HG03558 (cell line): ENCODE results near the gene GUCD1.

Source experiments
- ATAC-seq: cut with Tn5 transposase; IDR thresholded peaks from one replicate; pipeline ENCODE4 v1.9.1; 2021; ENCODE audit warnings: moderate number of reproducible peaks; ENCODE audit not compliant: unreplicated experiment; ENCODE audit errors: extremely low read depth

GUCD1 gene

GRCh38 chr22:24507716-24508115, 47.2 kb downstream of the GUCD1 start:
- ATAC-seq = no peak

- ATAC-seq = no peak
Observed at GRCh38 chr22:24506802-24507438, 48.0 kb downstream of the GUCD1 start.

- no peak for ATAC-seq
Observed at GRCh38 chr22:24504956-24505736, 49.8 kb downstream of the GUCD1 start.

- no peak for ATAC-seq
Observed at GRCh38 chr22:24504540-24504939, 50.4 kb downstream of the GUCD1 start.

- no peak for ATAC-seq
Observed at GRCh38 chr22:24503843-24504338, 51.0 kb downstream of the GUCD1 start.

- ATAC-seq = no peak
Observed at GRCh38 chr22:24503137-24503842, 51.6 kb downstream of the GUCD1 start.

GRCh38 chr22:24502541-24502940, 52.4 kb downstream of the GUCD1 start:
- no peak for ATAC-seq

GRCh38 chr22:24502034-24502433, 52.9 kb downstream of the GUCD1 start:
- no peak for ATAC-seq

- no peak for ATAC-seq
Observed at GRCh38 chr22:24501301-24502005, 53.5 kb downstream of the GUCD1 start.

GRCh38 chr22:24500277-24500820, 54.6 kb downstream of the GUCD1 start:
- no peak for ATAC-seq

GRCh38 chr22:24499706-24500276, 55.1 kb downstream of the GUCD1 start:
- no peak for ATAC-seq

- no peak for ATAC-seq
Observed at GRCh38 chr22:24498824-24499223, 56.1 kb downstream of the GUCD1 start.

- ATAC-seq = no peak
Observed at GRCh38 chr22:24497841-24498258, 57.1 kb downstream of the GUCD1 start.

- ATAC-seq = no peak
Observed at GRCh38 chr22:24496661-24497060, 58.3 kb downstream of the GUCD1 start.

GRCh38 chr22:24496234-24496633, 58.7 kb downstream of the GUCD1 start:
- ATAC-seq = no peak

GRCh38 chr22:24495365-24495675, 59.6 kb downstream of the GUCD1 start:
- ATAC-seq = no peak

- ATAC-seq = no peak
Observed at GRCh38 chr22:24494528-24495364, 60.2 kb downstream of the GUCD1 start, which contains the start of gene UPB1. UPB1 (plus strand) TSS chr22:24495332; CDS start chr22:24495404, 72 bp downstream.

- ATAC-seq = no peak
Observed at GRCh38 chr22:24494167-24494527, 60.8 kb downstream of the GUCD1 start.

- ATAC-seq = no peak
Observed at GRCh38 chr22:24492391-24492790, 62.5 kb downstream of the GUCD1 start.
